B cell (primary cell): ENCODE measurements around the gene NOL3. TPM values are rescaled to one million over a fixed set of nuclear protein-coding genes. Genes with fewer than 3 reads are reported as not detected.

Source experiments
- ATAC-seq: fragments of 200-7000 bp; cut with Tn5 transposase; one replicate; pipeline ENCODE4 v1.10.0; 2021; ENCODE audit warnings: low read depth, mild to moderate bottlenecking, moderate number of reproducible peaks, moderate library complexity
- CTCF ChIA-PET: fragments of 350-600 bp; sonication (Branson Sonifier 250); formaldehyde crosslinking; loops from one replicate; lab custom pipeline; 2021; ENCODE audit warnings: antibody characterized with exemption, inconsistent platforms; lab: Charles Lee
- POLR2A ChIA-PET: fragments of 350-600 bp; sonication (Branson Sonifier 250); formaldehyde crosslinking; loops from one replicate; lab custom pipeline; 2021; ENCODE audit warnings: antibody characterized with exemption; lab: Charles Lee
- DNase-seq: peaks from one replicate; pipeline ENCODE4 v3.0.0; 2013
- H2AFZ ChIP-seq: 2 replicates; pipeline ENCODE4 v1.6.1; 2012; ENCODE audit warnings: mild to moderate bottlenecking, low read depth, low read length; ENCODE audit not compliant: insufficient read depth, poor library complexity, severe bottlenecking
- H3K27ac ChIP-seq, 2 donors: 1 replicate in 1 of 2; 2 replicates in 1 of 2; pipeline ENCODE4 v1.5.1; 2012 to 2013; ENCODE audit warnings: low read length in 2 of 2, mild to moderate bottlenecking in 2 of 2, moderate library complexity in 1 of 2
- H3K27me3 ChIP-seq, 4 experiments: fragments of 200-600 bp in 1 of 4; sonication (generic) in 1 of 4; replicated peaks in 1 of 4; 1 replicate in 2 of 4; 2 replicates in 2 of 4; pipeline versions ENCODE4 v1.6.1 to v1.7.0; 2013 to 2016; ENCODE audit warnings: low read length in 3 of 4, mild to moderate bottlenecking in 2 of 4, mixed read lengths in 1 of 4, moderate library complexity in 1 of 4; ENCODE audit not compliant: insufficient read depth in 4 of 4, control insufficient read depth in 3 of 4; ENCODE audit errors: control extremely low read depth in 1 of 4
- H3K36me3 ChIP-seq, 2 experiments: replicated peaks in 1 of 2; 1 replicate in 1 of 2; 2 replicates in 1 of 2; pipeline versions ENCODE4 v1.6.1 to v1.7.1; 2013; ENCODE audit warnings: low read length in 1 of 2; ENCODE audit not compliant: insufficient read depth in 2 of 2, control insufficient read depth in 1 of 2; ENCODE audit errors: control extremely low read depth in 1 of 2, extremely low read depth in 1 of 2
- H3K4me1 ChIP-seq, 2 donors: fragments of 200-600 bp in 1 of 2; sonication (generic) in 1 of 2; 1 replicate in 1 of 2; 2 replicates in 1 of 2; pipeline versions ENCODE4 v1.5.1 to v1.6.1; 2013 to 2017; ENCODE audit warnings: low read length in 2 of 2; ENCODE audit not compliant: control insufficient read depth in 2 of 2, insufficient read depth in 2 of 2
- H3K4me2 ChIP-seq: replicated peaks from 2 replicates; pipeline ENCODE3; 2012; ENCODE audit warnings: mild to moderate bottlenecking, low read depth, low read length; ENCODE audit not compliant: poor library complexity, severe bottlenecking
- H3K4me3 ChIP-seq, 5 experiments: fragments of 200-600 bp in 1 of 5; sonication (generic) in 1 of 5; 1 replicate in 3 of 5; 2 replicates in 2 of 5; pipeline versions ENCODE4 v1.5.1 to v1.7.0; 2011 to 2016; ENCODE audit warnings: low read length in 4 of 5, mild to moderate bottlenecking in 4 of 5, low read depth in 2 of 5, control low read depth in 1 of 5, moderate library complexity in 1 of 5; ENCODE audit not compliant: insufficient read depth in 1 of 5; ENCODE audit errors: control extremely low read depth in 1 of 5, extremely low read depth in 1 of 5
- H3K79me2 ChIP-seq: fragments of 200-600 bp; sonication (generic); one replicate; pipeline ENCODE4 v1.6.0; 2016; ENCODE audit warnings: low read length; ENCODE audit not compliant: control insufficient read depth, insufficient read depth
- H3K9ac ChIP-seq: fragments of 200-600 bp; sonication (generic); 2 replicates; pipeline ENCODE4 v1.6.1; 2017; ENCODE audit warnings: mild to moderate bottlenecking, low read length, moderate library complexity
- H3K9me3 ChIP-seq, 3 donors: one replicate each; pipeline versions ENCODE4 v1.6.1 to v1.7.1; 2013; ENCODE audit warnings: low read length in 2 of 3; ENCODE audit not compliant: control insufficient read depth in 2 of 3, insufficient read depth in 1 of 3; ENCODE audit errors: control extremely low read depth in 1 of 3
- H4K20me1 ChIP-seq: 2 replicates; pipeline ENCODE4 v1.6.0; 2012; ENCODE audit warnings: mild to moderate bottlenecking, low read length; ENCODE audit not compliant: insufficient read depth, control insufficient read depth, poor library complexity, severe bottlenecking
- H3K27ac Mint-ChIP-seq: one replicate; pipeline ENCODE4 v1.8.0; 2021; ENCODE audit warnings: mixed read lengths
- H3K27me3 Mint-ChIP-seq: one replicate; pipeline ENCODE4 v1.8.0; 2021; ENCODE audit warnings: mixed read lengths
- H3K4me1 Mint-ChIP-seq: one replicate; pipeline ENCODE4 v1.8.0; 2021; ENCODE audit warnings: mixed read lengths
- H3K4me3 Mint-ChIP-seq: one replicate; pipeline ENCODE4 v1.8.0; 2021; ENCODE audit warnings: mixed read lengths
- H3K9me3 Mint-ChIP-seq: one replicate; pipeline ENCODE4 v1.8.0; 2022; ENCODE audit warnings: mixed read lengths; ENCODE audit not compliant: insufficient read depth
- CTCF ChIP-seq: fragments of 200-600 bp; IDR thresholded peaks from one replicate; pipeline ENCODE4 v1.8.0; 2022; ENCODE audit warnings: antibody characterized with exemption, mild to moderate bottlenecking
- EZH2 ChIP-seq: IDR thresholded peaks from 2 replicates; pipeline ENCODE4 v1.6.1; 2012; ENCODE audit warnings: borderline replicate concordance, low read depth, mild to moderate bottlenecking, moderate library complexity, low read length; ENCODE audit not compliant: insufficient read depth, poor library complexity, severe bottlenecking
- WGBS: methylation state at CpG from one replicate; pipeline ENCODE4 v1.1.5; 2013; ENCODE audit warnings: missing lambda C conversion rate; ENCODE audit not compliant: insufficient coverage; 5-methylcytosine and 5-hydroxymethylcytosine counted together
- intact Hi-C: fragments of 100-400 bp; cut with micrococcal nuclease; formaldehyde crosslinking; loops from one replicate; pipeline ENCODE4 v1.10.0; 2022
- polyA plus RNA-seq: library from polyadenylated mRNA; depleted of rRNA; stranded (reverse); fragments of >200 nt; gene quantifications from 2 replicates; pipeline ENCODE4 v1.2.3, GENCODE V29; 2012
- total RNA-seq, 2 donors: library from RNA; stranded (reverse); fragments of 120-200 nt in 1 of 2; gene quantifications; 1 replicate in 1 of 2; 2 replicates in 1 of 2; pipeline versions ENCODE4 v1.2.3 to v1.2.4, GENCODE V29; 2013 to 2022

The NOL3 gene
- total and polyA plus RNA-seq, 2 donors (not counting 1 experiment from before 2014, with no cell fraction given): 0.60 to 0.96 TPM

GRCh38 chr16:67212766-67213165, 42.4 kb downstream of the NOL3 start:
- H3K36me3 ChIP-seq: no peaks in the 10 kb centered on the region
- H3K79me2 ChIP-seq: no peaks in the 10 kb centered on the region
- H4K20me1 ChIP-seq: no peaks in the 10 kb centered on the region
- Mint-ChIP-seq H3K9me3 (no peaks in the 10 kb centered on the region), H3K27ac (no peak overlapping the region), H3K4me1 (no peaks in the 10 kb centered on the region), H3K4me3 (no peak overlapping the region), H3K27me3 (no peaks in the 10 kb centered on the region)
- H3K27me3 ChIP-seq: no peaks in the 10 kb centered on the region
- H3K4me2 ChIP-seq: no peak overlapping the region
- no peak overlapping the region for H3K27ac ChIP-seq
- no peak for ATAC-seq
- intact Hi-C loops: no loop called here
- H3K4me3 ChIP-seq: no peak overlapping the region
- no peak overlapping the region for H2AFZ ChIP-seq
- TF ChIP-seq CTCF (no peak), EZH2 (no peak)
- ChIA-PET CTCF (interaction anchor here (0.6 kb wide), 1 partner anchor 604 kb away, joined by 3 read pairs; no protein-coding TSS in a partner anchor), POLR2A (no interaction called here)
- DNase-seq: no peak
- no peaks in the 10 kb centered on the region for H3K9me3 ChIP-seq
- H3K9ac ChIP-seq: no peak overlapping the region
- H3K4me1 ChIP-seq: no peaks in the 10 kb centered on the region

- POLR2A ChIA-PET: no interaction called here
- no peak for TF ChIP-seq CTCF
- no peak for TF ChIP-seq EZH2
- Mint-ChIP-seq H3K9me3 (no peaks in the 10 kb centered on the region), H3K27ac (no peak overlapping the region), H3K27me3 (no peaks in the 10 kb centered on the region), H3K4me3 (no peak overlapping the region), H3K4me1 (no peaks in the 10 kb centered on the region)
- intact Hi-C loops: no loop called here
- H3K9me3 ChIP-seq: no peaks in the 10 kb centered on the region
- H3K27ac ChIP-seq: no peak overlapping the region
- ATAC-seq (no peak), DNase-seq (no peak)
- no peaks in the 10 kb centered on the region for H3K79me2 ChIP-seq
- H3K4me2 ChIP-seq: no peak overlapping the region
- no peak overlapping the region for H2AFZ ChIP-seq
- H3K4me3 ChIP-seq: no peak overlapping the region
- H4K20me1 ChIP-seq: no peaks in the 10 kb centered on the region
- H3K36me3 ChIP-seq: no peaks in the 10 kb centered on the region
- 83% methylated on average over 3 of the region's 8 CpGs for WGBS
- CTCF ChIA-PET: no interaction called here
- no peaks in the 10 kb centered on the region for H3K4me1 ChIP-seq
- H3K9ac ChIP-seq: no peak overlapping the region
- no peaks in the 10 kb centered on the region for H3K27me3 ChIP-seq
These were observed 43.1 kb downstream of the NOL3 start for GRCh38 chr16:67213197-67214019.
